HG02973 (cell line): ENCODE data around the gene HOXA3.

Experiments used
- ATAC-seq: cut with Tn5 transposase; IDR thresholded peaks from one replicate; pipeline ENCODE4 v1.9.1; 2021; ENCODE audit warnings: moderate library complexity; ENCODE audit not compliant: unreplicated experiment

The HOXA3 gene

GRCh38 chr7:27145914-27146412 lies 6.4 kb downstream of the HOXA3 start:
- no peak for ATAC-seq

GRCh38 chr7:27145165-27145913 lies 7.0 kb downstream of the HOXA3 start:
- no peak for ATAC-seq

- no peak for ATAC-seq
Observed at GRCh38 chr7:27144781-27145164, 7.6 kb downstream of the HOXA3 start.

- ATAC-seq, result no peak
Observed at GRCh38 chr7:27143950-27144780, 8.2 kb downstream of the HOXA3 start.

GRCh38 chr7:27143023-27143949 lies 9.1 kb downstream of the HOXA3 start, which contains the start of gene HOXA5:
HOXA5 (minus strand) TSS chr7:27143681; CDS start chr7:27143607, 74 bp downstream.
- ATAC-seq, result no peak

- ATAC-seq, result no peak
Observed at GRCh38 chr7:27142580-27143022, 9.8 kb downstream of the HOXA3 start.

- ATAC-seq, result no peak
Observed at GRCh38 chr7:27141923-27142579, 10.3 kb downstream of the HOXA3 start.

GRCh38 chr7:27141137-27141922 lies 11.1 kb downstream of the HOXA3 start:
- ATAC-seq, result no peak

GRCh38 chr7:27140126-27140857 lies 12.1 kb downstream of the HOXA3 start:
- ATAC-seq, result no peak

GRCh38 chr7:27139334-27140125 lies 12.9 kb downstream of the HOXA3 start:
- ATAC-seq, result no peak

- ATAC-seq, result no peak
Observed at GRCh38 chr7:27138985-27139333, 13.4 kb downstream of the HOXA3 start.

GRCh38 chr7:27138472-27138871 lies 13.9 kb downstream of the HOXA3 start:
- ATAC-seq, result no peak

- no peak for ATAC-seq
Observed at GRCh38 chr7:27137640-27138315, 14.6 kb downstream of the HOXA3 start.

GRCh38 chr7:27134392-27134791 lies 18.0 kb downstream of the HOXA3 start:
- ATAC-seq, result no peak

- no peak for ATAC-seq
Observed at GRCh38 chr7:27133409-27134231, 18.8 kb downstream of the HOXA3 start.

GRCh38 chr7:27132978-27133377 lies 19.4 kb downstream of the HOXA3 start:
- ATAC-seq, result no peak

GRCh38 chr7:27132214-27132613 lies 20.2 kb downstream of the HOXA3 start:
- no peak for ATAC-seq
